ENCODE data around the gene NFKBIZ.

Gene NFKBIZ

GRCh38 chr3:101812895-101813294 lies 36.4 kb upstream of the NFKBIZ start:
- Histone ChIP-seq H3K27me3 (replicated peaks) (no peaks in the 10 kb centered on the region), H3K27ac (no peak overlapping the region), H3K4me3 (ENCODE audit: low read depth, low read length) (no peak overlapping the region), H3K36me3 (replicated peaks) (peaks cover 5% of the 10 kb centered on the region)
- in situ Hi-C loops (cut with HindIII; ENCODE audit: low pct_ligation_motif_present, low sequenced_read_pairs): loop anchor here (25.0 kb wide), 1 partner anchor 724 kb away; no protein-coding TSS in a partner anchor
- TF ChIP-seq CTCF (IDR thresholded peaks at IDR 0.05; ENCODE audit: low read depth, low read length, missing control alignments): no peak
- DNase-seq: no peak

GRCh38 chr3:101813817-101814440 lies 35.4 kb upstream of the NFKBIZ start:
- Histone ChIP-seq H3K27me3 (replicated peaks) (no peaks in the 10 kb centered on the region), H3K4me3 (ENCODE audit: low read depth, low read length) (no peak overlapping the region), H3K36me3 (replicated peaks) (peaks cover 5% of the 10 kb centered on the region), H3K27ac (no peak overlapping the region)
- peak; percentile 38 for TF ChIP-seq CTCF (IDR thresholded peaks at IDR 0.05; ENCODE audit: low read depth, low read length, missing control alignments)
- in situ Hi-C loops (cut with HindIII; ENCODE audit: low pct_ligation_motif_present, low sequenced_read_pairs): loop anchor here (25.0 kb wide), 1 partner anchor 723 kb away; no protein-coding TSS in a partner anchor
- no peak for DNase-seq

- peaks cover 5% of the 10 kb centered on the region for H3K36me3 ChIP-seq (replicated peaks)
- H3K27me3 ChIP-seq (replicated peaks): no peaks in the 10 kb centered on the region
- in situ Hi-C loops (cut with HindIII; ENCODE audit: low pct_ligation_motif_present, low sequenced_read_pairs): loop anchor here (25.0 kb wide), 1 partner anchor 722 kb away; no protein-coding TSS in a partner anchor
- no peak for TF ChIP-seq CTCF (IDR thresholded peaks at IDR 0.05; ENCODE audit: low read depth, low read length, missing control alignments)
- DNase-seq: no peak
- H3K4me3 ChIP-seq (ENCODE audit: low read depth, low read length): no peak overlapping the region
- H3K27ac ChIP-seq: no peak overlapping the region
Observed at GRCh38 chr3:101814835-101815234, 34.5 kb upstream of the NFKBIZ start.

GRCh38 chr3:101816215-101817149 lies 32.8 kb upstream of the NFKBIZ start:
- H3K27me3 ChIP-seq (replicated peaks): no peaks in the 10 kb centered on the region
- peaks cover 6% of the 10 kb centered on the region for H3K36me3 ChIP-seq (replicated peaks)
- no peak overlapping the region for H3K4me3 ChIP-seq (ENCODE audit: low read depth, low read length)
- in situ Hi-C loops (cut with HindIII; ENCODE audit: low pct_ligation_motif_present, low sequenced_read_pairs): loop anchor here (25.0 kb wide), 1 partner anchor 721 kb away; no protein-coding TSS in a partner anchor
- DNase-seq: no peak
- H3K27ac ChIP-seq: no peak overlapping the region
- TF ChIP-seq CTCF (IDR thresholded peaks at IDR 0.05; ENCODE audit: low read depth, low read length, missing control alignments): no peak

- in situ Hi-C loops (cut with HindIII; ENCODE audit: low pct_ligation_motif_present, low sequenced_read_pairs): loop anchor here (25.0 kb wide), 1 partner anchor 719 kb away; no protein-coding TSS in a partner anchor
- Histone ChIP-seq H3K36me3 (replicated peaks) (peaks cover 10% of the 10 kb centered on the region), H3K4me3 (ENCODE audit: low read depth, low read length) (no peak overlapping the region), H3K27me3 (replicated peaks) (no peaks in the 10 kb centered on the region), H3K27ac (no peak overlapping the region)
- no peak for TF ChIP-seq CTCF (IDR thresholded peaks at IDR 0.05; ENCODE audit: low read depth, low read length, missing control alignments)
- DNase-seq: no peak
Observed at GRCh38 chr3:101817992-101818391, 31.3 kb upstream of the NFKBIZ start.

All from brain microvascular endothelial cell (primary cell).